A549 treated with ZK216348 at 1 μM for 4 hours (cell line): Measurements from ENCODE around the gene STXBP1. TPM values are rescaled to one million over a fixed set of nuclear protein-coding genes. Genes with fewer than 3 reads are reported as not detected.

Experiments
- total RNA-seq: library from RNA; stranded (reverse); fragments of 200-300 nt; extraction: Qiagen RNA extraction; gene quantifications from 5 replicates; pipeline ENCODE4 v1.2.3, GENCODE V29; 2022; ENCODE audit warnings: low read depth

The STXBP1 gene
- 14.4 to 19.3 TPM (median 18.2 TPM) in 5 replicates for total RNA-seq

DNA sequence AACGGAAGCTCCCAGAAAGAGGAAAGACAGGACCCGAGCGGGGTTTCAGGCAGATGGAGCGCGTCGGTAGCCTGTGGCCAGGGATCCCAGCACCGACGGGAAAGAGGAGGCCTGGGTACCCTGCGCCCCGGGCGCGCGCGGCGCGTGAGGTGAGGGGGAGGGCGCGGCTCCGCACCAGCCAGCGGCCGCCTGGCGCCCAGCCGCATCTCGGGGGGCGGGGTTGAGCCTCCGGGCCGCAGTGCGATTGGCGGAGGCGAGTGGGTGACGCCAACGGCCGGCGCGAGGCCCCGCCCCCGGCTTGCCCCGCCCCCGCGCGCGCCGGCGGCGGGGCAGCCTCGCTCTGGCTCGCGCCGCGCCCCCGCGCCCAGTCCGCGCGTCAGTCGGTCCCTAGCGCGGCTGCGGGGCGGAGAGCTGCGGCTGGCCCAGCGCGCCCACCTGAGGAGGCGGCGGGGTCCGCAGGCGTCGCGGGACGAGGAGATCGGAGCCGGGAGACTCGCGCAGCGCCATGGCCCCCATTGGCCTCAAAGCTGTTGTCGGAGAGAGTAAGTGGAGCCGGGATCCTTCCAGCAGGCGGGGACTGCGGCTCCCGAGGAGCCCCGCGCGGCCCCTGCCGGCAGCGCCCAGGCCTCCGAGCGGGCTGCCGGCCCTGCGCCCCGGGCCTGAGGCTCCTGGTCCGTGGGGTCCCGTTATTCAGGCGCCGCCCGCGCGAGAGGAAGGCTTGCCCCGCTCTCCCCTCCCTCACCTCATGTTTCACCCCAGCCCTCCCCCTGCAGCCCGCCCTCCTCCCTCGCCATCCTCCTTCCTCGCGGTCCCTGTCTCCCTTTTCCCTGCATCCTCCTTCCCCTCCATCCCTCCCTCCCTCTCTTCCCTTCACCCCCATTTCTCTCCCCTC, at the start of gene STXBP1:
TSS of gene STXBP1 (plus strand) at position 379 of the 892 bp plus-strand sequence. CDS start at position 506, 127 bp downstream.

DNA sequence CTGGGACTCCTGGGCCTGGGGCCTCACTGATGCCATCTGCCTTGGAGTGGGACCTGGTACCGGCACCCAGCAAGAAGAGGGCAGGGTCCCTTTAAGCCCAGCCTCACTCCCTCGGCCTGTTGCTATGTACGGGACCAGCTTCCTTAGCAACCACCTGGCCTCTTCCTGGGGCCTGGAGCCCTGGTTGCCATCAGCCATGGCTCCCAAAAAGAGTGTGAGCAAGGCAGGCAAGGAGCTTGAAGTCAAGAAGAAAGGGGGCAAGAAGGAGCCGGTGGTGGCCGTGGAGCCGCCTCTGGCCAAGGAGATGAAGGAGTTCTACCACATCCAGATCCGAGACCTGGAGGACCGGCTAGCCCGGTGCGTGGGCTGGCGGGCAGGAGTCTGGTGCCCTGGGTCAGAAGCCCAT, 94.8 kb downstream of the STXBP1 start, which contains the start of gene CFAP157:
TSS of gene CFAP157 (plus strand) at position 153 of the 406 bp plus-strand sequence. CDS start at position 197, 44 bp downstream.

DNA sequence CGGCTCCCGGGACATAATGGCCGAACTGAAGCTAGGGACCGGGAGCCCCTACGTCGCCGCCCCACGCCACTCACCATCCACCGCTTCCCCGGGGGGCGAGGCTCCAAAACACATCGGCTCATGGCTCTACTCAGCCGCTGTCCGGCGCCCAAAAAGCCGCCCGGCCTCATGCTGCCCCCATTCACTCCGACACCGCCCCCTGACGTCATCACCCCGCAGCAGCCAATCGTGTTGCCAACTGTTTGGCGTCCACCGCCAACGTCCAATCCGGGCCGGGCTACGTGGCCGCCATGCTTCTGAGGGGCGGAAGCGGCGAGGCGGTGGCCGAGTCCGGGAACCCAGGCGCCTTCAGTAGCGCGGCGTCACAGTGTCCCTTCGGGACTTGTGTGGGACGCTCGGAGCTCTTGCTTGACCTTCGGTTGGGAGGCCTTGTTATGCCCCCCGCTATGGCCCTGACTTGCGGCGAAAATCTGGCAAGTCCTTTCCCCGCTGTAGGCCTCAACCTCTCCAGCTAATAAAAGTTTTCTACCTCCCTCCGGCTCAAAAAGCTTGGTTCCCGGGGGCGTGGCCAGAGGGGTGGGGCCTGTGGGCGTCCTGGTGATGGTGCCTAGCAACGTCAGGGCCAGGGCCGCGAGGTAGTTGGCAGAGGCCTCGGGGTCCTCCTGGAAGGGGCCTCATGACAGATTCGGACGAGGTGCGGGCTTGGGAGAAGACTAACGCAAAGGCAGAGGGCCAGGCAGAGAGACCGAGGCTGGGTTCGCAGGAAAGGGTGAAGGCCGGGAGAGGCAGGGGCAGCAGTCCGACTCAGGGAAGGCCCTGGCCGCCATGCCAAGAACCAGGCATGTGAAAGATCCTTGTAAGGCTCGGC, 103.6 kb downstream of the STXBP1 start, which contains the start of the genes PTRH1 and TTC16:
TSS of gene PTRH1 (minus strand) at position 194 of the 868 bp plus-strand sequence. CDS start at position 170, 24 bp downstream.
TSS of gene TTC16 (plus strand) at position 610 of the 868 bp plus-strand sequence. CDS start at position 677, 67 bp downstream.

DNA sequence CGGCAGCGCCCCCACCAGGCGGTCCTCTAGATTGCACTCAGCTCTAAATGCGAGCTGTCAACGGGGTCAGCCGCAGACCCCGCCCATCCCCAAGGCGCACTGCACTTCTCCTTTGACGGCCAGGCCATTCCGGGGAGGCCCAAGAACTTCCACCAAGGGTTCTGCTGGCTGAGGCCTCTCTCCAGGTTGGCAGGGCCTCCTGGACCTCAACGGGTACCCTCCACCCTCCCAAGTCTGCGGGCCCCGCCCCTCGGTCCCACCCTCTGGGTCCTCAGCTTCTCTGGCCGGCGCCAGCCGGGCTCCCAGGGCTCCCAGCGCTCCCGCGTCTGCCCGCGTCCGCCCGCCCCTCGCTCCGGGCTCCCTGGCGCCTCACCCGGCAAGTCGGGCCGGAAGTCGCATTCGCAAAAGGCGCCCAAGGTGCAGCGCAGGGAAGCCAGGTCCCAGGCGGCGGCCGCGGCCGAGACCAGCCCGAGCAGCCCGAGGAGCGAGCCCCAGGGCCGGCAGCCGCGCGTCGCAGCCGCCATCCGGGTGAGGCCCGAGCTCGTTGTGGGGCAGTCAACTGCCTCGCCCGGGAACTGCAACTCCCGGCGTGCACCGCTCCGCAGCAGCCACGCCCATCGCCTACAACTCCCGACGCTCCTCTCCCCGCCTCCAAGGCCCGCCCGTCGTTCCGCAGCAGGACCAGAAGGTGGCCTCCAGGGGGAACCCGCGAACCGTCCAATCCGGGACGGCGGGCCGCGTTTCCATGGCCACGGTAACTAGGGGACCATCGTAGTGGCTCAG, 122.9 kb downstream of the STXBP1 start, which contains the start of gene TOR2A:
TSS of gene TOR2A (minus strand) at position 548 of the 783 bp plus-strand sequence. CDS start at position 524, 24 bp downstream.

Other genes with a start within 250 kb of the STXBP1 start
- gene SLC2A8, start 215.1 kb upstream of the STXBP1 start, total RNA-seq, result 8.5 to 16.9 TPM (median 13.8 TPM) in 5 replicates
- gene ZNF79, start 187.9 kb upstream of the STXBP1 start, total RNA-seq, result 5.1 to 7.3 TPM (median 6.2 TPM) in 5 replicates
- gene RPL12, start 160.9 kb upstream of the STXBP1 start, total RNA-seq, result 2,528 to 3,245 TPM (median 2,756 TPM) in 5 replicates
- 7.3 to 11.4 TPM (median 10.5 TPM) in 5 replicates for gene LRSAM1, start 160.8 kb upstream of the STXBP1 start, total RNA-seq
- 0.09 TPM in 1 of 5 replicates, not detected in the others for gene CFAP157, start 94.7 kb downstream of the STXBP1 start, total RNA-seq
- 9.0 to 23.4 TPM (median 17.6 TPM) in 5 replicates for gene PTRH1, start 103.4 kb downstream of the STXBP1 start, total RNA-seq
- gene TTC16, start 103.8 kb downstream of the STXBP1 start, total RNA-seq, result 0.05 TPM in 1 of 5 replicates, not detected in the others
- 7.4 to 16.0 TPM (median 14.9 TPM) in 5 replicates for gene TOR2A, start 123.0 kb downstream of the STXBP1 start, total RNA-seq
- 0.12 to 0.40 TPM (median 0.15 TPM) in 3 of 5 replicates, not detected in the others for gene SH2D3C, start 166.4 kb downstream of the STXBP1 start, total RNA-seq
- 40.0 to 51.7 TPM (median 44.6 TPM) in 5 replicates for gene CDK9, start 173.8 kb downstream of the STXBP1 start, total RNA-seq
- gene FPGS, start 190.6 kb downstream of the STXBP1 start, total RNA-seq, result 39.9 to 58.3 TPM (median 48.9 TPM) in 5 replicates
- 0.09 to 0.16 TPM (median 0.11 TPM) in 5 replicates for gene ENG, start 242.4 kb downstream of the STXBP1 start, total RNA-seq